ENCODE measurements around the gene PRND. TPM values are rescaled to one million over a fixed set of nuclear protein-coding genes. Genes with fewer than 3 reads are reported as not detected.

Gene PRND
- total and polyA plus RNA-seq, 2 donors (not counting 1 experiment from before 2014, with no cell fraction given), result not detected

DNA sequence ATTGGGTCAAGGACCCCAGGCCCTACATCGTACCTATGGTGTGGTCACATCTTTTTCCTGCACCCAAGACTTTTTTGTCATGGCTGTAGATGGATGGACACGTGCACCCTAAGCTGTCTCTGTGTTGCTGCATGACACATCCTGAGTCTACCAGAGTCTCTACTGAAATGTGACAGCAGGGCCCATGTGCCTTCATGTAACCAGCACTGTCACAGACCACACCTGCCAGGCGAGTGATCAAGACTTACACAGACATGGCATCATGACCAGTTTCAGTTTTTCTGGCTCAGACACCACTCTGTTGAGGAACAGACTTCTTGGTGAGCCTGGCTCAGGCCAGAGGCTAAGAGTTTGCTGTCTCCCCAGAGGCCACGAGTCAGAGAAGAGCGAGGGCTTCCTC, 7.6 kb downstream of the PRND start:
- no peak for DNase-seq (ENCODE audit: low read depth in 2 of 2)
- H3K4me1 ChIP-seq (ENCODE audit: control insufficient read depth, extremely low read depth, insufficient read depth, low read length), result no peaks in the 10 kb centered on the region
- H3K4me2 ChIP-seq (ENCODE audit: extremely low read depth, insufficient read depth, low read length), result no peak overlapping the region

DNA sequence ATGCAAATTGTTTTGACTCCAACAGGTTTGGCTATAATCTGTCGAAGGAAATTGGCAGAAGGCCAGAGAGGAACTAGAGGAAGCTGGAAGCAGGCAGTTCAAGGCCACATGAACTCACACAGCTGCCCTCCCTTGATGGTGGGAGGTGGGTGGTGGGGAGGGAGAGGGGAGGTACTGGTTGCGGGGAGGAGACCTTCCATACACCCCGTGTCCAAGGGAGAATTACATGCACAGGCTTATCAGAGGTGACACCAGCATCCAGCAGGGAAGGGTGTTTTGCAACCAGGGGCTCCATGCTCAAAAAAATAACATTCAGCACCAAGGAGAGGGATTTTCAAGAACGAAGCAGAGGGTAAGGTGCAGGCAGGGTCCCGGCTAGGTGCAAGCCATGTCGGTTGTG, 9.1 kb downstream of the PRND start:
- Histone ChIP-seq H2AFZ (ENCODE audit: low read length) (no peak overlapping the region), H3K4me1 (ENCODE audit: control insufficient read depth, extremely low read depth, insufficient read depth, low read length) (no peaks in the 10 kb centered on the region), H4K20me1 (ENCODE audit: control insufficient read depth, extremely low read depth, insufficient read depth, low read length) (no peaks in the 10 kb centered on the region), H3K9ac (ENCODE audit: insufficient read depth, low read length) (no peak overlapping the region), H3K4me2 (ENCODE audit: extremely low read depth, insufficient read depth, low read length) (no peak overlapping the region), H3K79me2 (ENCODE audit: control insufficient read depth, insufficient read depth, low read length) (no peaks in the 10 kb centered on the region), H3K9me3 (ENCODE audit: control insufficient read depth, insufficient read depth, low read depth, low read length) (no peaks in the 10 kb centered on the region), H3K36me3 (ENCODE audit: control insufficient read depth, insufficient read depth, low read length) (no peaks in the 10 kb centered on the region), H3K27ac (ENCODE audit: insufficient read depth, low read length) (no peak overlapping the region), H3K27me3 (ENCODE audit: control insufficient read depth, insufficient read depth, low read length) (peaks cover 15% of the 10 kb centered on the region), H3K4me3 (replicated peaks in 1 of 4; ENCODE audit: control extremely low read depth in 1 of 4, insufficient read depth in 1 of 4, low read depth in 3 of 4, low read length in 4 of 4) (no peak overlapping the region)
- TF ChIP-seq, protein P1, sequence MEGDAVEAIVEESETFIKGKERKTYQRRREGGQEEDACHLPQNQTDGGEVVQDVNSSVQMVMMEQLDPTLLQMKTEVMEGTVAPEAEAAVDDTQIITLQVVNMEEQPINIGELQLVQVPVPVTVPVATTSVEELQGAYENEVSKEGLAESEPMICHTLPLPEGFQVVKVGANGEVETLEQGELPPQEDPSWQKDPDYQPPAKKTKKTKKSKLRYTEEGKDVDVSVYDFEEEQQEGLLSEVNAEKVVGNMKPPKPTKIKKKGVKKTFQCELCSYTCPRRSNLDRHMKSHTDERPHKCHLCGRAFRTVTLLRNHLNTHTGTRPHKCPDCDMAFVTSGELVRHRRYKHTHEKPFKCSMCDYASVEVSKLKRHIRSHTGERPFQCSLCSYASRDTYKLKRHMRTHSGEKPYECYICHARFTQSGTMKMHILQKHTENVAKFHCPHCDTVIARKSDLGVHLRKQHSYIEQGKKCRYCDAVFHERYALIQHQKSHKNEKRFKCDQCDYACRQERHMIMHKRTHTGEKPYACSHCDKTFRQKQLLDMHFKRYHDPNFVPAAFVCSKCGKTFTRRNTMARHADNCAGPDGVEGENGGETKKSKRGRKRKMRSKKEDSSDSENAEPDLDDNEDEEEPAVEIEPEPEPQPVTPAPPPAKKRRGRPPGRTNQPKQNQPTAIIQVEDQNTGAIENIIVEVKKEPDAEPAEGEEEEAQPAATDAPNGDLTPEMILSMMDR (conservative IDR thresholded peaks at IDR 0.05 in 1 of 2, IDR thresholded peaks at IDR 0.05 in 1 of 2; ENCODE audit: low read depth in 1 of 2, low read length in 2 of 2), result no peak
- no peak for TF ChIP-seq EZH2 (IDR thresholded peaks at IDR 0.05; ENCODE audit: low read length, missing control alignments)
- peak in 1 of 2 donors; percentile 26 for DNase-seq (ENCODE audit: low read depth in 2 of 2)

More for the DNA sequence above, 7.6 kb downstream of the PRND start:
- Histone ChIP-seq H2AFZ (ENCODE audit: low read length) (no peak overlapping the region), H3K27ac (ENCODE audit: insufficient read depth, low read length) (no peak overlapping the region), H3K9ac (ENCODE audit: insufficient read depth, low read length) (no peak overlapping the region), H3K27me3 (ENCODE audit: control insufficient read depth, insufficient read depth, low read length) (peaks cover 15% of the 10 kb centered on the region), H3K79me2 (ENCODE audit: control insufficient read depth, insufficient read depth, low read length) (no peaks in the 10 kb centered on the region), H3K9me3 (ENCODE audit: control insufficient read depth, insufficient read depth, low read depth, low read length) (no peaks in the 10 kb centered on the region), H3K36me3 (ENCODE audit: control insufficient read depth, insufficient read depth, low read length) (no peaks in the 10 kb centered on the region), H4K20me1 (ENCODE audit: control insufficient read depth, extremely low read depth, insufficient read depth, low read length) (no peaks in the 10 kb centered on the region), H3K4me3 (replicated peaks in 1 of 4; ENCODE audit: control extremely low read depth in 1 of 4, insufficient read depth in 1 of 4, low read depth in 3 of 4, low read length in 4 of 4) (no peak overlapping the region)
- TF ChIP-seq, protein P1 (conservative IDR thresholded peaks at IDR 0.05 in 1 of 2, IDR thresholded peaks at IDR 0.05 in 1 of 2; ENCODE audit: low read depth in 1 of 2, low read length in 2 of 2), result no peak
- TF ChIP-seq EZH2 (IDR thresholded peaks at IDR 0.05; ENCODE audit: low read length, missing control alignments), result no peak

DNA sequence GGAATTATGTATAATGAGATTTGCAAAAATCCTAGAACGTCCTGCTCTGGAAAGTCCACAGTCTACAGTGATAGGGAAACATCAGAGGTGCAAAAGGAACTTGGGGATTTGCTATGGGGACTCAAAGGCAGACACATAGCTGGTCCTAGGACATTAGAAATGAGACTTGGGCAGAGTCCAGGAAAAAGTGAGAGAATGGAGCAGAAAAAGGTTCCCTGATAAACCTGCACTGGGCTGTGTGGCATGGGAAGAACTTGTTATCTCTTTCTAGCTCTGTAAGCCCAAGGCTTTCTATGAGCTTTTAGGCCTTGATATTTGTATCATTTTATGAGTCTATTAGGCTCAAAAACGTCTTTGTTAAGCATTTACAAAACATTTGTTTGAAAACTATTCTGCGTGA, 15.2 kb downstream of the PRND start:
- DNase-seq (ENCODE audit: low read depth in 2 of 2), result no peak
- H3K36me3 ChIP-seq (ENCODE audit: control insufficient read depth, insufficient read depth, low read length), result no peaks in the 10 kb centered on the region
- no peaks in the 10 kb centered on the region for H4K20me1 ChIP-seq (ENCODE audit: control insufficient read depth, extremely low read depth, insufficient read depth, low read length)
- H3K4me1 ChIP-seq (ENCODE audit: control insufficient read depth, extremely low read depth, insufficient read depth, low read length), result no peaks in the 10 kb centered on the region
- no peak overlapping the region for H3K4me3 ChIP-seq (replicated peaks in 1 of 4; ENCODE audit: control extremely low read depth in 1 of 4, insufficient read depth in 1 of 4, low read depth in 3 of 4, low read length in 4 of 4)
- H3K27me3 ChIP-seq (ENCODE audit: control insufficient read depth, insufficient read depth, low read length), result peaks cover 10% of the 10 kb centered on the region
- TF ChIP-seq, protein P1 (conservative IDR thresholded peaks at IDR 0.05 in 1 of 2, IDR thresholded peaks at IDR 0.05 in 1 of 2; ENCODE audit: low read depth in 1 of 2, low read length in 2 of 2), result no peak
- no peak for TF ChIP-seq EZH2 (IDR thresholded peaks at IDR 0.05; ENCODE audit: low read length, missing control alignments)
- no peak overlapping the region for H3K4me2 ChIP-seq (ENCODE audit: extremely low read depth, insufficient read depth, low read length)
- H3K79me2 ChIP-seq (ENCODE audit: control insufficient read depth, insufficient read depth, low read length), result no peaks in the 10 kb centered on the region
- no peak overlapping the region for H2AFZ ChIP-seq (ENCODE audit: low read length)
- no peaks in the 10 kb centered on the region for H3K9me3 ChIP-seq (ENCODE audit: control insufficient read depth, insufficient read depth, low read depth, low read length)
- H3K9ac ChIP-seq (ENCODE audit: insufficient read depth, low read length), result no peak overlapping the region
- H3K27ac ChIP-seq (ENCODE audit: insufficient read depth, low read length), result no peak overlapping the region
